ENCODE data around the gene RPE.

Gene RPE

GRCh38 chr2:210007895-210008294, 5.5 kb downstream of the RPE start:
- ChIA-PET CTCF (interaction anchor here (1.0 to 1.3 kb wide), 2 partner anchors 31 to 685 kb away, joined by 3 read pairs; no protein-coding TSS in a partner anchor), POLR2A (no interaction called here)
- DNase-seq (ENCODE audit: low read depth, low spot score): no peak
- no peak for TF ChIP-seq CTCF (IDR thresholded peaks at IDR 0.05; ENCODE audit: insufficient read depth, low read length, missing control alignments)
- no peak overlapping the region for H3K4me3 ChIP-seq (ENCODE audit: low read depth, low read length)

GRCh38 chr2:210009126-210009525, 6.7 kb downstream of the RPE start:
- H3K4me3 ChIP-seq (ENCODE audit: low read depth, low read length): no peak overlapping the region

GRCh38 chr2:210009896-210010295, 7.5 kb downstream of the RPE start:
- no peak for DNase-seq (ENCODE audit: low read depth, low spot score)
- no peak for TF ChIP-seq CTCF (IDR thresholded peaks at IDR 0.05; ENCODE audit: insufficient read depth, low read length, missing control alignments)
- no peak overlapping the region for H3K4me3 ChIP-seq (ENCODE audit: low read depth, low read length)
- ChIA-PET CTCF (no interaction called here), POLR2A (no interaction called here)

More at GRCh38 chr2:210009126-210009525, 6.7 kb downstream of the RPE start:
- ChIA-PET POLR2A (no interaction called here), CTCF (no interaction called here)
- no peak for DNase-seq (ENCODE audit: low read depth, low spot score)
- TF ChIP-seq CTCF (IDR thresholded peaks at IDR 0.05; ENCODE audit: insufficient read depth, low read length, missing control alignments): no peak

GRCh38 chr2:210020138-210020537, 17.7 kb downstream of the RPE start:
- ChIA-PET POLR2A (no interaction called here), CTCF (interaction anchor here (1.5 kb wide), 1 partner anchor 177 kb away, joined by 4 read pairs; no protein-coding TSS in a partner anchor)
- no peak for DNase-seq (ENCODE audit: low read depth, low spot score)
- H3K4me3 ChIP-seq (ENCODE audit: low read depth, low read length): no peak overlapping the region
- no peak for TF ChIP-seq CTCF (IDR thresholded peaks at IDR 0.05; ENCODE audit: insufficient read depth, low read length, missing control alignments)

- CTCF ChIA-PET: no interaction called here
- no peak overlapping the region for H3K4me3 ChIP-seq (ENCODE audit: low read depth, low read length)
- no peak for TF ChIP-seq CTCF (IDR thresholded peaks at IDR 0.05; ENCODE audit: insufficient read depth, low read length, missing control alignments)
Measured at GRCh38 chr2:210022824-210023223, 20.4 kb downstream of the RPE start.

GRCh38 chr2:210027608-210028007, 25.2 kb downstream of the RPE start:
- DNase-seq (ENCODE audit: low read depth, low spot score): no peak
- TF ChIP-seq CTCF (IDR thresholded peaks at IDR 0.05; ENCODE audit: insufficient read depth, low read length, missing control alignments): no peak
- ChIA-PET CTCF (interaction anchor here (1.4 kb wide), 1 partner anchor 171 kb away, joined by 3 read pairs; no protein-coding TSS in a partner anchor), POLR2A (no interaction called here)
- H3K4me3 ChIP-seq (ENCODE audit: low read depth, low read length): no peak overlapping the region

More at GRCh38 chr2:210022824-210023223, 20.4 kb downstream of the RPE start:
- POLR2A ChIA-PET: no interaction called here
- DNase-seq (ENCODE audit: low read depth, low spot score): no peak
